ENCODE data around the gene OCIAD1.

OCIAD1 gene

GRCh38 chr4:48896845-48897244 lies 66.0 kb downstream of the OCIAD1 start:
- no peak for DNase-seq

DNA sequence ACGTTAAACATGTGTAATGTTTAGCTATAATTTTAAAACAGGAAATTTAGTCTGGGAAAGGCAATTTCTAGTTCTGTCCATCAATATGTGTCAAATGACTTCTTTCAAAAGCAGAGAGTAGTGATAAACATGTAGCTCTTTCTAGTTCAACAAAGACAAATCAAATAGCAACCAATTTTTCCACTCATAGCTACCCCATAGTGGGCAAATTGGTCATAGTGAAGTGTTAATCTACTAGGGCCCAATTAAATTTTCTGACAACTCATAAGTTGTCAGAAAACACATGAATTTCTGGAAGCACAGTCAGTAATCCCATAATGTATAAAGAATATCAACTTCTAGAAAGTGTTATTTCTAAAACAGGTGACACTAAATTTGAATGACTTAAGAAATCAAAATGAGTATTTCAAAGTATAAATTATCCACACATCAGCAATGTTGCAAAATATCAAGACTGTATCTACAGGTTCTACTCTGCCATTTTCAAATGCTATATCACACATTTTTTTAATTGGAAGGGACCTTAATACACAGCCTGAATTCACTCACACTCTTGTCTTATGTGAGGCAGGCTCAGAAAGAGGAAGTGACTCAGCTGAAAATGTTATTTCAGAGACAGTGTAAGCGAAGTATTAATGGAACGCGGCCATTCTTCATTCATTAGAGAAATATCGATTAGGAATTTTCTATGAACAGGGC lies 68.0 kb downstream of the OCIAD1 start:
- no peak for DNase-seq

DNA sequence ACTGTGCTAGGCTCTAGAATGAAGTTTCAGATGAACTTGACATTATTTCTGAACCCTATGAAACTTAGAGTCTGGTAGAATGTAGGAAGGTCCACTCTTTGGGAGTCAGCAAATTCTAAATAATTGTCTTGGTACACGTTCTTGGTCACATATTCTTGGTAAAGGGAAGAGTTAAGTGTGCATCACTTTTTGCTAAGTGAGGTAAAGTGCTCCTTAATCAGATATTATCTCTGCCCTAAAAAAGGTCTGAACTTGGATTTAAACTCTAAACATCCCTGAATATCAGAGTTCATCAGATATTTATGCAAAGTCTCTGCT lies 68.5 kb downstream of the OCIAD1 start:
- DNase-seq: no peak

DNA sequence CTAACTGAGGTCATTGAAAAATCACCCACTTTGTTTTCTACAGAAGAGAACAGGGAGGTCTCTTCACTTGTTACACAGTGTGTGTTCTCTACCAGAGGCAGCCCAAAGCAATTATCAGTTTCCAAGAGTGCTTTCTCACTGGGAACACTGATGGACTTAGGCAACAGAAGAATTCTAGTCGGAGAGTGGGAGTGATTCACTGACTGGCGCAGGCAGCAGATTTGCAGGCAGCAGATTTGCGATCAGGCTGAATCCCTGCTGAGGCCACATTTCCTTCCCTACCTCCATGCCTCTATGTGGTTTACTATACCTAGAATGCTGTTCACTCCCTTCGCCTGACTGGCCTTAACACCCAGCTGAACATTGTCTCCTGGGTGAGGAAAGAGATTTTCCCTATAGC lies 69.1 kb downstream of the OCIAD1 start:
- DNase-seq: no peak

- DNase-seq: no peak
These were observed 70.3 kb downstream of the OCIAD1 start for GRCh38 chr4:48901196-48901595.

DNA sequence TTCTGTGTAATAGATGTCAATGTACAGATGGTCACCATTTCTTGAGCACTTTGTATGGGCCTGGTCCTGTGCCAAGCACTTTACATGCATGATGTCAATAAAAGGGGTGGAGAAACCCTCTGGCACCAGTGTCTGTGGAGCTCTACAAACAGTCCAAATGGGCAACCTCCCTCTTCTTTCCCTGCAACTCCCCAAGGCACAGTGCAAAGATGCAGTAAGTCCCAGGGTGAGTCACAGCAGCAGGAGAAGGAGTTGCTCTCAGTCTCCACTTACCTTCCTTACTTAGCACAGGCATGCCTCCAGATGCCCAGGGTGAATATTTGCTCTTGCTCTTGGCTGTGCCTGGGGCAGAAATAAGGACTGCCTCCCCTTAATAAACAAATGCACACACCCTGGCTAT lies 71.4 kb downstream of the OCIAD1 start:
- no peak for DNase-seq

DNA sequence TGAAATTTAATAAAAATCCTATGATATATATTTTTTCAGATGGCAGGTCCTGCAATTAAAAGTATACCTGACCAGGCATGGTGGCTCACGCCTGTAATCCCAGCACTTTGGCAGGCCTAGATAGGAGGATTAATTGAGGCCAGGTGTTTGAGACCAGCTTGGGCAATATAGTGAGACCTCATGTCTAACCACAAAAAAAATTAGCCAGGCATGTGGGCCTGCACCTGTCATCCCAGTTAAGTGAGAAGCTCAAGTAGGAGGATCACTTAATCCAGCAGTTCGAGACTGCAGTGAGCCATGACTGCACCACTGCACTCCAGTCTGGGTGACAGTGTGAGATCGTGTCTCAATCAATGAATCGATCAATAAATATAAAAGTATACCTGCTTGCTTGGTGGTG lies 73.2 kb downstream of the OCIAD1 start:
- no peak for DNase-seq

- no peak for DNase-seq
These were observed 73.8 kb downstream of the OCIAD1 start for GRCh38 chr4:48904541-48905142.

GRCh38 chr4:48905363-48906015 lies 74.6 kb downstream of the OCIAD1 start:
- DNase-seq: no peak

- peak; percentile 87 for DNase-seq
These were observed 75.6 kb downstream of the OCIAD1 start, which contains the start of gene OCIAD2 for GRCh38 chr4:48906206-48907173. OCIAD2 (minus strand) TSS chr4:48906774; CDS start chr4:48904549, 2,225 bp downstream.

GRCh38 chr4:48907706-48908477 lies 77.0 kb downstream of the OCIAD1 start:
- DNase-seq: no peak

- DNase-seq: no peak
These were observed 77.8 kb downstream of the OCIAD1 start for GRCh38 chr4:48908687-48909086.

- DNase-seq: peak; percentile 79
These were observed 78.8 kb downstream of the OCIAD1 start for GRCh38 chr4:48909697-48910096.

GRCh38 chr4:48910511-48910910 lies 79.6 kb downstream of the OCIAD1 start:
- DNase-seq: no peak
